Neuron (in vitro differentiated cells): ENCODE data around the gene HORMAD2.
A peak's percentile ranks its signal among the peaks of the same experiment; 100 is the strongest.

Experiments used
- H2AFZ ChIP-seq: one replicate; pipeline ENCODE4 v1.6.1; 2013; ENCODE audit warnings: low read depth, mild to moderate bottlenecking, inconsistent platforms, low read length, moderate library complexity
- H3K27me3 ChIP-seq: one replicate; pipeline ENCODE4 v1.6.1; 2013; ENCODE audit warnings: low read length; ENCODE audit not compliant: insufficient read depth
- H3K36me3 ChIP-seq: one replicate; pipeline ENCODE4 v1.6.1; 2013; ENCODE audit warnings: low read length; ENCODE audit not compliant: insufficient read depth
- H3K4me1 ChIP-seq: one replicate; pipeline ENCODE4 v1.6.1; 2013; ENCODE audit warnings: low read length; ENCODE audit not compliant: insufficient read depth
- H3K4me3 ChIP-seq: 2 replicates; pipeline ENCODE4 v1.5.1; 2013; ENCODE audit warnings: mild to moderate bottlenecking, low read length, moderate library complexity
- H3K9me3 ChIP-seq: one replicate; pipeline ENCODE4 v1.6.1; 2013; ENCODE audit warnings: low read length

The HORMAD2 gene

GRCh38 chr22:30185129-30185528 is 104.9 kb downstream of the HORMAD2 start:
- Histone ChIP-seq H2AFZ (no peak overlapping the region), H3K4me1 (no peaks in the 10 kb centered on the region), H3K27me3 (no peaks in the 10 kb centered on the region), H3K36me3 (no peaks in the 10 kb centered on the region), H3K4me3 (no peak overlapping the region), H3K9me3 (no peaks in the 10 kb centered on the region)

- Histone ChIP-seq H3K4me3 (no peak overlapping the region), H2AFZ (no peak overlapping the region), H3K36me3 (no peaks in the 10 kb centered on the region), H3K4me1 (no peaks in the 10 kb centered on the region), H3K9me3 (no peaks in the 10 kb centered on the region), H3K27me3 (no peaks in the 10 kb centered on the region)
These were observed 105.3 kb downstream of the HORMAD2 start for GRCh38 chr22:30185549-30185948.

- no peaks in the 10 kb centered on the region for H3K9me3 ChIP-seq
- H2AFZ ChIP-seq = no peak overlapping the region
- no peaks in the 10 kb centered on the region for H3K4me1 ChIP-seq
- no peak overlapping the region for H3K4me3 ChIP-seq
- no peaks in the 10 kb centered on the region for H3K36me3 ChIP-seq
- no peaks in the 10 kb centered on the region for H3K27me3 ChIP-seq
These were observed 105.8 kb downstream of the HORMAD2 start for GRCh38 chr22:30186041-30186440.

- Histone ChIP-seq H3K4me1 (no peaks in the 10 kb centered on the region), H3K27me3 (no peaks in the 10 kb centered on the region), H3K36me3 (no peaks in the 10 kb centered on the region), H3K4me3 (no peak overlapping the region), H3K9me3 (no peaks in the 10 kb centered on the region), H2AFZ (no peak overlapping the region)
These were observed 106.2 kb downstream of the HORMAD2 start for GRCh38 chr22:30186510-30186909.

GRCh38 chr22:30187094-30187493 is 106.8 kb downstream of the HORMAD2 start:
- H3K36me3 ChIP-seq = no peaks in the 10 kb centered on the region
- no peaks in the 10 kb centered on the region for H3K9me3 ChIP-seq
- H3K27me3 ChIP-seq = no peaks in the 10 kb centered on the region
- no peak overlapping the region for H3K4me3 ChIP-seq
- H3K4me1 ChIP-seq = no peaks in the 10 kb centered on the region
- no peak overlapping the region for H2AFZ ChIP-seq

- Histone ChIP-seq H3K9me3 (no peaks in the 10 kb centered on the region), H3K4me1 (no peaks in the 10 kb centered on the region), H3K36me3 (no peaks in the 10 kb centered on the region), H3K27me3 (no peaks in the 10 kb centered on the region), H2AFZ (no peak overlapping the region), H3K4me3 (no peak overlapping the region)
These were observed 107.5 kb downstream of the HORMAD2 start for GRCh38 chr22:30187529-30188407.

- H3K27me3 ChIP-seq = no peaks in the 10 kb centered on the region
- H3K4me3 ChIP-seq = no peak overlapping the region
- no peaks in the 10 kb centered on the region for H3K9me3 ChIP-seq
- no peaks in the 10 kb centered on the region for H3K36me3 ChIP-seq
- no peaks in the 10 kb centered on the region for H3K4me1 ChIP-seq
- no peak overlapping the region for H2AFZ ChIP-seq
These were observed 108.6 kb downstream of the HORMAD2 start for GRCh38 chr22:30188911-30189310.

GRCh38 chr22:30190574-30190973 is 110.3 kb downstream of the HORMAD2 start:
- H3K4me1 ChIP-seq = peaks cover 4% of the 10 kb centered on the region

GRCh38 chr22:30191040-30191701 is 110.9 kb downstream of the HORMAD2 start:
- H3K27me3 ChIP-seq = no peaks in the 10 kb centered on the region
- H3K36me3 ChIP-seq = no peaks in the 10 kb centered on the region
- H2AFZ ChIP-seq = no peak overlapping the region
- no peaks in the 10 kb centered on the region for H3K9me3 ChIP-seq
- H3K4me3 ChIP-seq = no peak overlapping the region
- peaks cover 10% of the 10 kb centered on the region for H3K4me1 ChIP-seq

More at GRCh38 chr22:30190574-30190973, 110.3 kb downstream of the HORMAD2 start:
- H3K9me3 ChIP-seq = no peaks in the 10 kb centered on the region
- no peak overlapping the region for H2AFZ ChIP-seq
- no peak overlapping the region for H3K4me3 ChIP-seq
- H3K36me3 ChIP-seq = no peaks in the 10 kb centered on the region
- no peaks in the 10 kb centered on the region for H3K27me3 ChIP-seq

GRCh38 chr22:30192427-30192826 is 112.2 kb downstream of the HORMAD2 start:
- no peak overlapping the region for H3K4me3 ChIP-seq
- no peaks in the 10 kb centered on the region for H3K36me3 ChIP-seq
- peaks cover 18% of the 10 kb centered on the region for H3K4me1 ChIP-seq
- no peak overlapping the region for H2AFZ ChIP-seq
- no peaks in the 10 kb centered on the region for H3K27me3 ChIP-seq
- no peaks in the 10 kb centered on the region for H3K9me3 ChIP-seq

GRCh38 chr22:30193031-30193775 is 112.9 kb downstream of the HORMAD2 start:
- H3K9me3 ChIP-seq = no peaks in the 10 kb centered on the region
- no peak overlapping the region for H2AFZ ChIP-seq
- H3K27me3 ChIP-seq = no peaks in the 10 kb centered on the region
- H3K36me3 ChIP-seq = no peaks in the 10 kb centered on the region
- peaks cover 18% of the 10 kb centered on the region for H3K4me1 ChIP-seq
- no peak overlapping the region for H3K4me3 ChIP-seq

- Histone ChIP-seq H3K4me3 (peak overlapping the region; percentile 32), H3K9me3 (no peaks in the 10 kb centered on the region), H3K36me3 (no peaks in the 10 kb centered on the region)
These were observed 115.2 kb downstream of the HORMAD2 start for GRCh38 chr22:30195245-30196140.

More at GRCh38 chr22:30195245-30196140, 115.2 kb downstream of the HORMAD2 start:
- Histone ChIP-seq H2AFZ (peak overlapping the region; percentile 63), H3K27me3 (no peaks in the 10 kb centered on the region), H3K4me1 (peaks cover 18% of the 10 kb centered on the region)
